Measurements from ENCODE around the gene LDHAL6B.
"Not testable (repeated sequence)": the region's sequence is repeated elsewhere in the genome, so short reads cannot be mapped to it uniquely, and the experiment has no call there.

LDHAL6B gene

DNA sequence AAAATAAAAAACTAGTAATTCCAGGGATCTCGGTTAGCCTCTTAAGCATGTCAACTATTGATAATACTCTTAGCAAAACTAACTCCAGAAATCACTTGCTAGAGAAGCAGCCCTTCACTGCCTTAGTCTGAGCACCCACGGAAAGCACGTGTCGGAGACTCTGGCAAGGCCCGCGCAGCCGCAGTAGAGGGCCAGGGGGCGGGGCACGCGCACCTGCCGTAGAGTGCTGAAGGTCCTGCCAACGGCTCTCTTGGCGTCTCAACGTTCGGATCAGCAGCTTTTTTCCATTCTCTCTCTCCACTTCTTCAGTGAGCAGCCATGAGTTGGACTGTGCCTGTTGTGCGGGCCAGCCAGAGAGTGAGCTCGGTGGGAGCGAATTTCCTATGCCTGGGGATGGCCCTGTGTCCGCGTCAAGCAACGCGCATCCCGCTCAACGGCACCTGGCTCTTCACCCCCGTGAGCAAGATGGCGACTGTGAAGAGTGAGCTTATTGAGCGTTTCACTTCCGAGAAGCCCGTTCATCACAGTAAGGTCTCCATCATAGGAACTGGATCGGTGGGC is at the start of gene LDHAL6B:
LDHAL6B (plus strand) TSS at position 221 of the 561 bp plus-strand sequence; CDS start at position 319, 98 bp downstream.
- DNase-seq, result no peak

DNA sequence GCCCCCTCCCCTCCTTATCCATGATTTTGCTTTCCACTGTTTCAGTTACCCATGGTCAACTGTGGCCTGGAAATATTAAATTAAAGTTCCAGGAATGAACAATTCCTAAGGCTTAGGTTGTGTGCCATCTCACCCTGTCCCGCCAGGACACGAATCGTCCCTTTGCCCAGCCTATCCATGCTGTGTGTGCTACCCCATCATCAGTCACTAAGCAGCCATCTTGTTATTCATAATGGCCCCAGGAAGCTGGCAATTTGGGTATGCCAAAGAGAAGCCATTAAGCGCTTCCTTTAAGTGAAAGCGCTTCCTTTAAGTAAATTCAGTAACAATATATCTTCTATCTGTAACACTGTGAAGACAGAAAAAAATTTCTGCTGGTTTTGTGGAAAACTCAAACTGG is 49.2 kb upstream of the LDHAL6B start:
- no peak for DNase-seq

DNA sequence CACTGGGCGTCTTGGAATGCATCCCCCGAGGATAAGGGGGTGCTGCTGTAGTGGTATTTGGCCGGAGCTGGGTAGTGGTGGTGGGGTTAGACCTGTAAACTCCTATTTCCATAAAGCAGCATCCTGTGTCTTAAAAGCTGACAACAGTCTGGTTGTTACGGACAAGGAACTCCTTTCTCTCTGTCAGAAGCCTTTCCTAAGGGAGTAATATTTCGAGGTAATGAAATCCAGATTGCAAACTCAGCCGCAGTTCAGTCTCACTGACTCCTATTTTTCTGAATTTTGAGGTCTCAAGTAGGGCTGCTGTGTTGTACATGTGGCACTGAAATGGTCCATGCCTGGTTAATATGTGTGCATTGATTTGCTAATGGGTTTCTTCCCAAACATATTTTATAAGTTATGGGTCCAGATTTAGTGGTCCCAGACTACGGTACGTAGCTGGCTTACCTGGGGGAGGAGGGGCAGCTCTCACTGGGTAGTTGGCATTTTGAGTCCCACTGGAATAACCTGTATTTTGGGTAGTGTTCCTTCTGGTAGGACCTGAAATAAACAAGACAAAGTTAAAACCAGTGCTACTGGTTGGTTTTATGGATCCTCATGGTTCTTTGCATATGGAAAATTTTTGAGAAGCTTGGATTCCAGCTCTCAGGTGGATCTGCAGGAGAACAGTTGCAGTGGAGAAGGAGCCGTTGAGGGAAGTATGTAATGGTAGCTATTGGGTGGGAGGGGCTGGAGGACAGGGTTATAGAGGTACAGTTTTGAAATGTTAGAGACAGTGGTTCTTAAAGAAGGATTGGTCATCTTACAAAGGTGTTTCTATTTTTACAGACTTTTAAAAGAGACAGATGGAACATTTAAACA is 48.6 kb upstream of the LDHAL6B start:
- DNase-seq, result no peak

DNA sequence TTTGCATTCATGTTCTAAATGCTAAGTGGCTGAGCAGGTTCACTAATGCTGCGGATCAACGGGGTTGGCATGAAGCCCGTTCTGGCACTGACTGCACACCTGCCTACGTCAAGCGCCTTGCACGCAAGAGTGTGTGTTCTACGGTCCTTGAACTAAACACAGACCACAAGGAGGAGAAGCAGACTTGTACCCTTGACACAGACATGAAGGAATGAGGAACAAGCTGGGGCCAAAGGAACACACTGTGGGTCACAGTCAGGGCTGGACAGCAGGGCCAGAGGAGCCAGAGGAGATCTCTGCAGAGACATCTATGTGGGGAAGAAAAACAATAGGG is 48.0 kb upstream of the LDHAL6B start:
- DNase-seq, result no peak

DNA sequence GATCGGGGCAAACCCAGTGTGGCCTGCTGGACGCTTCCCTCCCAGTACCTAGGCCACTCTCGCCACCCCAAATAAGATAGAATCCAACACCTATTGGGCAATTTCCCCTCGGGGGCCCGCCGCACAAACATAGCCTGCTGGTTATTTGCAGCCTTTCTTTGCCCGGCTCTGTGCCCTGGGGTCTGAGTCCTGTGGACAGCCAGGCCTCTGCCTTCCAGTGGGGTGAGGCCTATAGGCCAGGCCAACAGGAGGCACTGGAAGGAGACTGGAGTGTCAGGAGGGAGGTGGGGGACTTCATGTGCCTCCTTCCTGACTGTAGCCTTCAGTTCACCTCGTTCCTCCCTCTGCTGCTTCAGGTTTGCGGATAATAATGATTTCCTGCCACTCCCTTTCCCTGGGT is 47.4 kb upstream of the LDHAL6B start:
- DNase-seq, result no peak

DNA sequence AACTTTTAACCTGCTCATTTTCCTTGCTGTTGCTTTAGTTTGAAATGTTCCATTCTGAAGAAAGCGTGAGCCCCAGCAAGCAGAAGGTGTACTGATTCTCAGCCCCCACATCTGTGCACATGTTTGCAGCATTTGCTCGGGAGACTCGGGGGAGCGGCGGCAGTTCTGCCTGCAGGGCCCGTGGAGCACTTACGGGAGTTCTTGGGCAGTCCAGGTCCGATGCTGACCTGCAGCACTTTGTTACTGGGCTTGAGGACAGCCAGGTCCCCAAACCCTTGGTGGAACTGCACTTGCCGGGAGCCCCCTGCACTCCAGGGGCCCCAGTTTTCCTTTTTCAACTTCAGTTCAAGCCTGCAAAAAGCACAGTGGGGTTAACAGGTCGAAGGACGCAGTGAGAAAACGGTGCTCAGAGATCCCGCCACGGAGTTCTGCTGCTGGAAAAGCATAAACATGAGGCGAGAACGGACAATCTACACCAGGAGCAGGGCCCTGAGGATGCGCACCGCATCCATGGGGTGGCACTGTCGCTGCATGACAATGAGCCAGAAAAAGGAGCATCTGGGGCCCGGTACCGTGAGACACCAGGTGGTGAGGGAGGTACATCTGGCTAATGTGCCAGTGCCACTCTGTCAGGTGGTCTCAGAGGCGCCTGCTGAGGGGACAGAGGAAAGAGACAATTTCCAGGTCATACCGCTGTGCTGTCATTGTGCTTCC is 45.6 kb upstream of the LDHAL6B start:
- peak; percentile 11 for DNase-seq

DNA sequence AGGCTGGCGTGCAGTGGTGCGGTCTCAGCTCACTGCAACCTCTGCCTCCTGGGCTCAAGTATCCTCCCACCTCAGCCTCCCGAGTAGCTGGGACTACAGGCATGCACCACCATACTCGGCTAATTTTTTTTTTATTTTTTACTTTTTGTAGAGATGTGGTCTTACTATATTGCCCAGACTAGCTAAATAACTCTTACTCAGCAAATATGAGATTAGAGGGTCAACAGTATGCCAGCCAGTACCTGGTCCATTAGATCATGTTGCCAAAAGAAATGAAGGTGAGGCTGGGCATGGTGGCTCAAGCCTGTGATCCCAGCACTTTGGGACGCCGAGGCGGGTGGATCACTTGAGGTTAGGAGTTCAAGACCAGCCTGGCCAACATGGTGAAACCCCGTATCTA is 44.6 kb upstream of the LDHAL6B start:
- DNase-seq, result not testable (repeated sequence)

DNA sequence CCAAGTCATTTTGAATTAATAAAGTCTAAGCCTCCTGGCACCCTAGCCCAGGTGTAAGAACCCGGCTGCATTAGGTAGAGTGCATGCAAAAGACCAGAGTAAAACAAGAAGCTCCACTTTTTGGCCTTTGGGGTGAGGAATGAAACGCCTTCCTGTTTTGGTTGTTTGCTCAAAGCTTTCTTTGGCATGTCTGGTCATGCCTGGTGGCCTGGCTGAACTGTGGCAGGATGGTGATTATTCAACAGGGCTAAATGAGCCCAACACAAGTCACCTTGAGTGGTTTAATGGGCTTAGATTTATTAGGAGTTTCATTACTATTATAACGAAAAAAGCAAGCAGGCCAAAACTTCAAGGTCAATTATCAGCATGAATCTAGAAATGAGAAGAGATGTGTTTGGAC is 40.9 kb upstream of the LDHAL6B start:
- no peak for DNase-seq

DNA sequence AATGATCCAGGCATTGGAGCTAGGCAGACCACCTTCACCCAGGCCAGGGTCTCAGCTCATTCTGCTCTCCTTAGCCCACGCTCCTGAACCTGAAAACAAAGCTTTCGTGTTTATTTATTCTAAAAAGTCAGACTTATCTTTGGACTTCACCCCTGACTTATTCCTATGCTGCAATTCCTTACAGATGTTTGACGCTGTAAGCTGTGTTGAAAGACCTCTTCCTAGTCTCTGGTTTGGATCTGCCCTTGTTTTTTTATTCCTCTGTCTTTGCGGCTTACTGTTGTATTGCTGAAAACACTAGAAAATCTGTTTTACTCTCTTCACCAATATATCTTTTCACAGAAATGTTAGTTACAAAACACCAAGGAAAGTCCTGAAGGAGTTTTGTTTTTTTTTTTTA is 40.5 kb upstream of the LDHAL6B start:
- DNase-seq, result no peak

DNA sequence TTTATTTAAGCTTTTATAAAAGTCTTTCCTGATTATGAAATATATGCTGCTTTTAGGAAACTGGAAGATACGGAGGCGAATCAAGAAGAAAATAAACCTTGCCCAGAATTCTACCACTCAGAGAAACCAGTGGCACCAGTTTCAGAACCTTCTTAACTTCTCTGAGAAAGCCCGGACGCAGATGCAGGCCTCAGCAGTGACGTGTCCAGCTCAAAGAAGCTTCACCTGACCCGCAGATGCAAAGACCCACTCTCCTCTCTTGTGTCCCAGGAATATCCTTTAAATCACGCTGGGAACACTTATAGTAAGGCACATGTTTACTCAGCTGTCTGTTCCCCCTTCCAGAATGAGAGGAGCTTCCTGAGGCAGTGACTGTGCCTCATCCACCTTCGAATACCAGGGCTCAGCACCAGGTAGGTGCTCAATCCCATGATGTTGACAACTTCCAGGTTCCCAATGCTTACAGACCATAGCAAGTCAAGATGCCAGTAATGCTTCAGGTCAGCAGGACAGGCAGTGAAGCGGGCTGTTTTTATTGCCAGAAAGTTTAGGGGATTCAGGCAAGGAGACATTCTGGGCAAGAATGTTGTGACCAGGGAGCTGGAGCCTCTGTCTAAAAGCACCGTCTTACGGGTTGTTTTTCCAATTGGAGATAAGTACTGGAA is 39.9 kb upstream of the LDHAL6B start:
- DNase-seq, result no peak

DNA sequence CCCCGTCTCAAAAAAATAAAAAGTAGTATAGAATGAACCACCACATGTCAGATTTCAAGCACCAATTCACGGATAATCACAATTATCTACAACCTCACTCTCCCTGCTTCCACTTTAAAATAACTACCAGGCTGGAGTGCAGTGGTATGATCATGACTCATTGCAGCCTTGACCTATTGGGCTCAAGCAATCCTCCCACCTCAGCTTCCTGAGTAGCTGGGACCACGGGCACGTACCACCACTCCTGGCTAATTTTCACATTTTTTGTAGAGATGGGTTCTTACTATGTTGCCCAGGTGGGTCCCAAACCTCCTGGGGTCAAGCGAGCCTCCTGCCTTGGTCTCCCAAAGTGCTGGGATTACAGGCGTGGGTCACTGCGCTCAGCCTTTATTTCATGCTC is 38.1 kb upstream of the LDHAL6B start:
- no peak for DNase-seq

DNA sequence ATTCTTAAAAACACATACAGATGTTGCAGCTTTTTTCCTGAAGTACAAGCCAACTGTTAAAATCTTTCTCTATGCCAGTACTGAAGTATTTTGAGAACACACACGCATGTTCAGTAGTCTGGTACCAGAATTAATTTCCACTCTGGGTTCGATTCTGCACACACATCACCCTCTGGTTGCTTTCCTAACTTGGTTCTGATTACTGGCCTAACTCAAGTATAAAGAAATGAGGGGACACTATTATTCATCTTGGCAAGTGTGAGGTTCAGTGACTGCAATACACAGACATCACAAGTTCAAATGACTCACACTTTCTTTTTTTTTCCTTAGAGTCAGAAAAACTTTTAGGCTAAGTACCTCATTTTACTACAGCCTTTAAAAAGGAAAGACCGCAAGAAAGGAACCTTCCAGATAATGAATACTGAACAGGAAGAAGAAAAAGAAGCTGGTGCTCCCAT is 37.4 kb upstream of the LDHAL6B start:
- no peak for DNase-seq

DNA sequence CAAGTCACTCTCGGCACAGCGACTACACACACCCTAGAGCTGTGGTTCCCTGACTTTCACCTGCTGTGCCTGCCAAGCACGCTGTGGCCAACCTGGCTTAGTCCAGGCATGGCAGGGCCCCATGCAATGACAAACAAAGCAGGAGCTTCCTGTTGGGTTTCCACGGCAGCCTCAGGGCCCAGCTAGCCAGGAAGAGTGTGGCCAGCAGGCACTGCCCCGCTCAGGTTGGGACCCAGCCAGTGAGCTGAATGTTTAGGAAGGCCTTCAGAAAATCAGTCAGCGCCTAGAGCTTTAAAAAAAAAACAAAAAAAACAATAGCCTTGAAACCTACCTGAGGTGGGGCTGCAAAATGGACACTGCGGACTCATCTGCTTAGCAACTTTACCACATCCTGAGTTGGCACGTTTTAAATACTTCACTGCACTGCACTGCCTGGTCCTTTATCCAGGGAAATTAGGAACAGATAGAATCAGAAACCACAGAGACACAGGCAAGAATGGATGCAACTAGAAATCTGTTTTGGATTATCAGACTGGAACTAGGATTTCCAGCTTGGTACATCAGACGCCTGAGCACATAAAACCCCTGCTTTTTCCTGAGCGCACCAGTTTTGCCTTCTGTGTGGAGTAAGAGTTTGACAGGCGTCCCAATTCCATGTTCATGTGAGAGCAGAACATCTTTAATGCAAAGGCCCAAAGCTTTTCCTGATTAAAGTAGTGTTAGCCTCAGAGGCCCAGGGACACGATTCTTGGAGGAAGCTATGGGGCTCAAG is 36.2 kb upstream of the LDHAL6B start:
- no peak for DNase-seq

DNA sequence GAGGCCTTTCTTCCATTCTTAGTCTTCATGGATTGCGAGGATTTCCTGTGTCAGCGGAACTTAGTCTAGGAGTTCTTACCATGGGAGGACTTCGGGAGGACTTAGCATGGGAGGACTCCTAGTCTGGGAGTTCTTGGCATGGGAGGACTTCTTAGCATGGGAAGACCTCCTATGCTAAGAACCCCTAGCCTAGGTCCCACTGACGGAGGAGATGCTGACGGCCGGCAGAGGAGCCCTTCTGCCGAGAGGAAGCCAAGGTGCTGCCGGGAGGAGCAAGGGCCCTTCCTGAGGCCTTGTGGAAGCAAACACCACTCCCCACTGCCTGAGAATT is 35.6 kb upstream of the LDHAL6B start:
- no peak for DNase-seq

DNA sequence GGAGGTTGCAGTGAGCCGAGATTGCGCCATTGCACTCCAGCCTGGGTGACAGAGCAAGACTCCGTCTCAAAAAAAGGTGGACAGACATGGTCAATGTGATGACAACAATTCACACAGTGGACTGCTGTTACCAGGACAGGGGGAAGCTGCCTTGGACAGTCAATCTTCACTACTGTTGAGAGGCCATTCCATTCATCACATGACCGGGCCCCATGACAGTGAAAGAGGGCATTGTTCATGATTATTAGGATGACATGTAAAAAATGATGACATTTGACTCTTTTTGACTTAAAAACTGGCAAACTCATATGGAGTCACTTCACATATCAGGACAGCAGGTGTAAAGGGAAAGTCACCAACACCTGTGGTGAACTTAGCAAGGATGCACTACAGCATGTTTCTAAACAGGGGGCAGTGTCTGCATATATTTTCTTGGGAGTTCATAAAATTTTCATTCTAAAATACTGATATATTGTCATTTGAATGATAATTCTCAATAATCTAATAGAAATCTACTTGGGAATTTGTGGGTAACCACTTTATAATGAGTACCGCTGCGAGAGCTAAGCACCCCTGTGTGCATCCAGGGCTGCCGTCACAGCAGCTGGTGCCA is 34.2 kb upstream of the LDHAL6B start:
- no peak for DNase-seq

DNA sequence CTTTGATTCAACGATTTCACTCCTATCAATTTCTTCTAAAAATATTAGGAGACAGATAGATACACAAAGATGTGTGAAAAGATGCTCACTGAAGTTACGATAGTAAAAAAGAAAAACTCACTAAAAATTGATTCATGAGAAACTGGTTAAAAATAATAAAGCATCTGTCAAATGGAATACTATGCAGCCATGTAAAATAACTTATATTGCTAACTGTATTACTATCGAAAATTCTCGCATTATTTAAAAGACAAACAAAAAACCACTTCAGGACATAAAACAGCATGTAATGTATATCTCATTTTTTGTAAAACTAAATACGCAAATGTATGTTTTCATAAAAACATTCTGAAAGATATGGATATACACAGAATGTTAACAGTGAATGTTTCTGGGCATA is 33.4 kb upstream of the LDHAL6B start:
- DNase-seq, result no peak

DNA sequence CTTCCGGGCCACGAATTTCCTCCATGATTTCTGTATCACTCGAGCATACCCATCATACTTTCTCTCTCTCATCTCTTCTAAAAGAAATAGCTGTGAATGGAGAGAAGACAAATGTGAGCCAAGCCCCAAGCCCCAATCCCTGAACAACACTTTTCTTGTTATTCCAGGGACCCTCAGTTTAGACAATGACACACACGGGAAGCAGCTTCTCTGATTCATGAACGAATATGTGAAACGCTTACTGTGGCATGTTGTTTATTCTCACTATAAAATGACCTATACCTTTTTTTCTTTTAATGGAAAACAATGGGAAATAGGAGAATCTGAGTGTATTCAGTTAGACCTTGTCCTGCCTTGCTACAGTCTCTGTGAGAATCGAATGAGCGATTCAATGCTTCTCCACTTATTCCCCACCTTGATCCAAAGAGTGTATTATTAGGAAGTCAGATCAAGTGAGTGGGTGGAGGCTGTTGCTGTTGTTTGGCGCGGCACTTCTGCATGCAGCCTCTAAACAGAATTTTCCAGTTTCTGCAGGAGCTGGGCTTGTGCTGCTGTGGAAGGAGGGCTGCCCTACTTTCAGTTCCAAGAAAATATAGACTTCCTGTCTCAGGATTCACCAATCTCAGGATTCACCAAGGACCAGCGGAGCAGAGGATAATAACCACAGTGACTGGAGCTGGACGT is 32.4 kb upstream of the LDHAL6B start:
- no peak for DNase-seq

DNA sequence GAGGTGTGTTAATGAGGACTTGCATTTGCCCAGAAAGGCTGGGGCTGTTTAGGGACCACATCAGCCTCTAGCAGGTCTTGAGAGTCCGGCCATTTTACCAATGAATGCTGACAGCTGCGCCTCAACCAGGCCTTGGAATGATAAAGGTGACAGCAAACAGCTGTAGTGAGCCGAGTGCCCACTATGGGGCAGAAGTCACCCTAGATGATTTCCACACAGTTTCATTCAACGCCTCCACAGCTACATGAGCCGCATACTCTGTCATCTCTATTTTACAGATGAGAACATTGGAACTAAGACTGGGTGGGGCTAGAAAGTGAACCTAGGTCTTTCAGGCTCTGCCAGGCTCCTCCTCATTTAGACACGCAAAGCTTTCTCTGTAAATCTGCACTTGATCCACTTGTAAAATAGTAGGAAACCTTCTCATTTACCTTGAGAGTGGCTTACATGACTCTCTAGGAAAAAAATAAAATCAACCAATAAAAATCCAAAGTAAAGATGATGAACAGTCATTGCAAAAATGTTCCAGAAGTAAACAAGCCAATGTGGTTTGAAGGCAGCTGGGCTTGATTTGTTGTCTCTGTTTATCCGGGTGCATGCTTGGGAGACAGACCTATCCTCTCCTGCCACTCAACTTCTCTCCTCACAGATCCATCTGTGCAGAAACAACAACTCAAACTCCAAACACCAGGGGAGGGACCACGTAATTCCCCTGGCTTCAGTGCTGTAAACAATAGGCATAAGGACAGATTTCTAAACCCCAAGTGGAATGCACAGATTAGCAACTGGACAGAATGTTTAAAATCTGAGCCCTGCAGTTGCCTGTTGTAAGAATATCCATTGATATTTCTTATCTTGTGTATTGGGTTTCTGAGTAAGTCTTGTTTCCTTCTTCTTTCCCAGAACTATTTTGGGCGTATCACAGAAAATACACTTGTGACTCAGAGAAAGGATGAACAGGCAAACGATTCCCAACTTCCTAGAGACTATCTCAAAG is 31.5 kb upstream of the LDHAL6B start:
- DNase-seq, result peak; percentile 42

DNA sequence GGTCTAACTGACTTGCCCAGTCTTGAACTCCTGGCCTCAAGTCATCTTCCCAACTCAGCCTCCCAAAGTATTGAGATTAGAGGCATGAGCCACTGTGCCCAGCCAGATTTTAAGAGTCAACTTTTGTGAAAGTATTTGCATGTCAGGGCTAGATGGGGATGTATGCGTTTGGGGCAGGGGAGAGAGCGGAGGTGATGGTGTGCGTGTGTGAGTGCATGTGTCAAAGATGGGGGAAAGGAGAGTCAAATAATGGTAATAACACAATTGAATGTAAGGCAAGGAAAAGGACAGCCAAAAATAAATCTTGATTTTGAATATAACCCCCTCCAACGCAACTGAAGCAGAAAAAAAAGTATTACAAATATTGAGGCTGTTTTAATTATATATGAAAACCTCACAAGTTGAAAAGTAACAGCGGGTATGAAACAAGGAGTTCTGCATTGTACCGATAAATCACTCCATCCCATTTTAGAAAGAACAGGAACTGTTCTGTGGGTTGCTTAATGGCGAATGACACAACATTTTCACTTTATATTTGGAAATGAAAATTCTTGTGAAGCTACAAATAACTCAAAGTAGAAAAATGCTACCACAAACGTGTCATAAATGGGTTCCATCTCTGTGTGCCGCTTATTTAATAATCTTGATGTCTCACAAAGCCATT is 29.9 kb upstream of the LDHAL6B start:
- no peak for DNase-seq

DNA sequence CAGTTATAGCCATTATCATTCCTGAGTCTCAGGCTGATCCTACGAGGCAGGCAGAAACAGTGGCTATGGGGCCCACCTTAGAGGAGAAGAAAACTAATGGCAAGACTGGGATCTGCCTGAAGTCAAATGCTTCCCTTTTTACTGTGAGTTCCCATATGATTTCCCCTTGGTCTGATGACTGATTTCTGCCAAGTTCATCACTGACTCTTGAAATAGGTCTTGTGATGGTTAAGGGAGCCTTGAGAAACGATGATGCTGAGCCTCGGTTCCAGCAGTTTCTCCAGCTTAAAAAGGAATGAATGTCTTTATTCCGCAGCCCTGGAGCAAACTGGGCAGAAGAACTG is 29.4 kb upstream of the LDHAL6B start:
- no peak for DNase-seq
